Cardiac ventricle fibroblast (primary cell): ENCODE data around the gene HMGCS1. TPM values are rescaled to one million over a fixed set of nuclear protein-coding genes. Genes with fewer than 3 reads are reported as not detected.

Experiments used
- total RNA-seq: library from RNA; depleted of rRNA; stranded (reverse); fragments of >200 nt; gene quantifications from 2 replicates; pipeline ENCODE4 v1.2.3, GENCODE V29; 2015

Gene HMGCS1
- total RNA-seq: 31.7 and 50.0 TPM in 2 replicates

DNA sequence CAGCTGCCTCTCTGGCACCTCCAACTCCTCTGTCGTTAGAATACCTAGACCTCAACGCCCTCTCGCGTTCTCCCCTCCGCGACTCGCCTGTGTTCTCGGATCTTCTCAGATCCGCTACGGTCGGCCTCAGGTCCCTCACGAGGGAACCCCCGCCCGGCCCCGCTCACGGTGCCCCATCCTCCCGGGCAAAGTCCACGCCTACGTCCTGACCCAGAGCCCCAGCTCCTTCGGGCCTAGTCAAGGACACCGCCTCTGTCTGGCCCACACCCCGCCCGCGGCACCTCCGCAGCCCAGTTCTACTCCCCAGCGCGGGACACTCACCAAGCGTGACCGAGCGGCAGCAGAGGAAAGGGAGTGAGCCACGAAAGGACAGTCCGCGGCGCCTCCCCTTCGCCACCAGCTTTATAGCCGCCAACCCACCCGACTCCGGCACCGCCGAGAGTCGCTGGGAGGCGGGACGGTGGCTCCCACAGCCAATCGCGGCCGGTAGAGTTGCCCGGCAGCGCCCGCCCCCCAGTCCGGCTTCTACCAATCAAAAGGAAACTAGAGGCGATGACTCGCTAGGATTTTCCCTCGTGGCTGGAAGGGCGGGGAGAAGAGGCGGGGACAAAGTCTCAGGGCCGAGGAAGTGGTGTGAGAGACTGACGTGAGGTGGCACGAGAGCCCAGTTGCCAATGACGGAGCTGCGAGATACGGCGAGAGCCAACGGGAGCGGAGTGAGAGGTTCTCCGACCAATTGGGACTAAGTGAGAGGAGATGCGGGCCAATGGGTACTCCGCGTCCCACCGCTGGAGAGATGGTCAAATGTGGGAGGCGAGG, at the start of gene HMGCS1:
Gene HMGCS1 (minus strand): TSS at position 378 of the 819 bp plus-strand sequence. CDS start 14,447 bp downstream, outside the sequence.

Other genes starting within 250 kb of the HMGCS1 start
- gene ZNF131, start 192.5 kb downstream of the HMGCS1 start, total RNA-seq: 18.4 and 22.5 TPM in 2 replicates
- gene NIM1K, start 121.2 kb downstream of the HMGCS1 start, total RNA-seq: 0.68 and 0.87 TPM in 2 replicates
- gene CCL28, start 99.0 kb upstream of the HMGCS1 start, total RNA-seq: 0.10 and 0.44 TPM in 2 replicates
- 10.0 and 20.2 TPM in 2 replicates for gene TMEM267, start 170.5 kb upstream of the HMGCS1 start, total RNA-seq
- gene C5orf34, start 201.7 kb upstream of the HMGCS1 start, total RNA-seq: 1.7 and 2.1 TPM in 2 replicates
- gene PAIP1, start 243.7 kb upstream of the HMGCS1 start, total RNA-seq: 67.4 and 72.4 TPM in 2 replicates